Fibroblast of lung (primary cell): ENCODE data around the gene POLR1C.

ENCODE experiments used
- CTCF ChIP-seq, 2 donors: IDR thresholded peaks in 1 of 2; conservative IDR thresholded peaks in 1 of 2; 1 replicate in 1 of 2; 2 replicates in 1 of 2; pipeline ENCODE4 v1.5.1; 2011 to 2012; ENCODE audit warnings: low read length in 2 of 2, control low read depth in 1 of 2, inconsistent platforms in 1 of 2, low read depth in 1 of 2, mild to moderate bottlenecking in 1 of 2
- EZH2 ChIP-seq: IDR thresholded peaks from 2 replicates; pipeline ENCODE4 v1.5.1; 2012; ENCODE audit warnings: low read length, control low read depth, mild to moderate bottlenecking; ENCODE audit errors: missing control alignments

DNA sequence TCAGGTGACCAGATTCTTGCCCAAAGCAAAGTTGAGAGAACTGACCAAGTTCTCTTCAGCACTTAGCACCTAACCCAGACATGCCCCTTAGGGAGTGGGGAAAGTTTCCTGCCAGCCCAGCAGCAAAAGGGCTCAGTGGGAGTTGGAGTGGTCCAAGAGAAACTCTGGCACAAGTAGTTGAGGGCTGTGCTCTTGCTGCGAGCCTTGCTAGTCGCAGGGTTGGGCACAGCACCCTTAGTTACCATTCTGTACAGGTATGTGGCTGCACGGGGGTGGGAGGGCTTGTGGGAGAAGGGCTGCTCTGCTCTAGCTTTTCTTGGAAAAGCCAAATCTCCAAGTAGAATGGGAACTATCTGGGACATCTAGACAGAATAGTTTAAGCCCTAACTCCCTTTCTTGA lies 6.4 kb downstream of the POLR1C start:
- TF ChIP-seq CTCF (conservative IDR thresholded peaks at IDR 0.05 in 1 of 2, IDR thresholded peaks at IDR 0.05 in 1 of 2; ENCODE audit: low read depth in 1 of 2, low read length in 2 of 2) (no peak), EZH2 (no peak)
